ENCODE measurements around the gene ATOSB. TPM values are rescaled to one million over a fixed set of nuclear protein-coding genes. Genes with fewer than 3 reads are reported as not detected.

Gene ATOSB
- total RNA-seq, 1 donor from 2014 or later: 6.8 TPM

GRCh38 chr9:35108461-35108860 lies 7.2 kb downstream of the ATOSB start:
- ATAC-seq (ENCODE audit: low read depth): no peak
- H3K9me3 Mint-ChIP-seq: no peaks in the 10 kb centered on the region
- ChIA-PET POLR2A (no interaction called here), CTCF (no interaction called here)
- no peaks in the 10 kb centered on the region for H3K27me3 Mint-ChIP-seq
- DNase-seq: no peak
- intact Hi-C loops (cut with micrococcal nuclease): no loop called here
- no peak overlapping the region for H3K4me3 Mint-ChIP-seq
- H3K27ac Mint-ChIP-seq: no peak overlapping the region
- TF ChIP-seq, protein P1, sequence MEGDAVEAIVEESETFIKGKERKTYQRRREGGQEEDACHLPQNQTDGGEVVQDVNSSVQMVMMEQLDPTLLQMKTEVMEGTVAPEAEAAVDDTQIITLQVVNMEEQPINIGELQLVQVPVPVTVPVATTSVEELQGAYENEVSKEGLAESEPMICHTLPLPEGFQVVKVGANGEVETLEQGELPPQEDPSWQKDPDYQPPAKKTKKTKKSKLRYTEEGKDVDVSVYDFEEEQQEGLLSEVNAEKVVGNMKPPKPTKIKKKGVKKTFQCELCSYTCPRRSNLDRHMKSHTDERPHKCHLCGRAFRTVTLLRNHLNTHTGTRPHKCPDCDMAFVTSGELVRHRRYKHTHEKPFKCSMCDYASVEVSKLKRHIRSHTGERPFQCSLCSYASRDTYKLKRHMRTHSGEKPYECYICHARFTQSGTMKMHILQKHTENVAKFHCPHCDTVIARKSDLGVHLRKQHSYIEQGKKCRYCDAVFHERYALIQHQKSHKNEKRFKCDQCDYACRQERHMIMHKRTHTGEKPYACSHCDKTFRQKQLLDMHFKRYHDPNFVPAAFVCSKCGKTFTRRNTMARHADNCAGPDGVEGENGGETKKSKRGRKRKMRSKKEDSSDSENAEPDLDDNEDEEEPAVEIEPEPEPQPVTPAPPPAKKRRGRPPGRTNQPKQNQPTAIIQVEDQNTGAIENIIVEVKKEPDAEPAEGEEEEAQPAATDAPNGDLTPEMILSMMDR (IDR thresholded peaks at IDR 0.05): no peak
- H3K36me3 Mint-ChIP-seq (ENCODE audit: low read depth): peaks cover 14% of the 10 kb centered on the region
- H3K4me1 Mint-ChIP-seq: peaks cover 37% of the 10 kb centered on the region

- CTCF ChIA-PET: interaction anchor here (1.2 kb wide), 1 partner anchor 28 kb away, joined by 3 read pairs; the partner anchor contains the start of gene FANCG
- Mint-ChIP-seq H3K4me1 (peaks cover 39% of the 10 kb centered on the region), H3K27ac (no peak overlapping the region), H3K4me3 (no peak overlapping the region), H3K27me3 (no peaks in the 10 kb centered on the region), H3K9me3 (no peaks in the 10 kb centered on the region), H3K36me3 (ENCODE audit: low read depth) (peaks cover 19% of the 10 kb centered on the region)
- POLR2A ChIA-PET: interaction anchor here (1.1 to 1.8 kb wide), 2 partner anchors 28 to 35 kb away, joined by 4 read pairs; partner anchors contain the start of genes FANCG and VCP
- TF ChIP-seq, protein P1 (IDR thresholded peaks at IDR 0.05): no peak
- DNase-seq: no peak
- intact Hi-C loops (cut with micrococcal nuclease): no loop called here
- ATAC-seq (ENCODE audit: low read depth): no peak
These were observed 8.1 kb downstream of the ATOSB start for GRCh38 chr9:35107297-35108290.

DNA sequence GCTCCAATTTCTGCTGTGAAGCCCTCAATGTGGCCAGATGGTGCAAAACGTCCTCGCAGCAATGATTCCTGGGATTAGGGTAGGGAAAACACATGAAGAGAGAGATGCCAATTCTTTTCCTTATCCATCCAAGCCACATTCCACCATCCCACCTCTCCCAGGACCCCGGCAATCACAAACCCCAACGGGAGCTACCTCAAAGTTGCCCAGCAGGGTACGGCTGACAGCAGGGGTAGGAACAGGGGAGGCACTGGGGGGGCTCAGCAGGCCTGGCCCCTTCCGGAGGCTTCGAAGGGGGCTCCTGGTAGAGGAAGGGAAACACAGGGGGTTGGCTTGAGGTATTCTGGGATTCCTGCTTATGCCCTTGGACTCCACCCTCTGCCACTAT lies 9.3 kb downstream of the ATOSB start:
- ChIA-PET POLR2A (interaction anchor here (1.1 to 1.8 kb wide), 3 partner anchors 24 to 34 kb away, joined by 3 to 4 read pairs (median 4); partner anchors contain the start of genes FANCG and VCP), CTCF (interaction anchor here (1.2 to 2.1 kb wide), 2 partner anchors 10 to 27 kb away, joined by 3 to 6 read pairs; partner anchors contain the start of genes FANCG and PIGO)
- intact Hi-C loops (cut with micrococcal nuclease): no loop called here
- H3K27ac Mint-ChIP-seq: peak overlapping the region; percentile 7
- H3K4me3 Mint-ChIP-seq: no peak overlapping the region
- TF ChIP-seq, protein P1 (IDR thresholded peaks at IDR 0.05): no peak
- DNase-seq (no peak), ATAC-seq (ENCODE audit: low read depth) (no peak)
- H3K36me3 Mint-ChIP-seq (ENCODE audit: low read depth): peaks cover 26% of the 10 kb centered on the region
- H3K9me3 Mint-ChIP-seq: no peaks in the 10 kb centered on the region
- H3K4me1 Mint-ChIP-seq: peaks cover 37% of the 10 kb centered on the region
- no peaks in the 10 kb centered on the region for H3K27me3 Mint-ChIP-seq

DNA sequence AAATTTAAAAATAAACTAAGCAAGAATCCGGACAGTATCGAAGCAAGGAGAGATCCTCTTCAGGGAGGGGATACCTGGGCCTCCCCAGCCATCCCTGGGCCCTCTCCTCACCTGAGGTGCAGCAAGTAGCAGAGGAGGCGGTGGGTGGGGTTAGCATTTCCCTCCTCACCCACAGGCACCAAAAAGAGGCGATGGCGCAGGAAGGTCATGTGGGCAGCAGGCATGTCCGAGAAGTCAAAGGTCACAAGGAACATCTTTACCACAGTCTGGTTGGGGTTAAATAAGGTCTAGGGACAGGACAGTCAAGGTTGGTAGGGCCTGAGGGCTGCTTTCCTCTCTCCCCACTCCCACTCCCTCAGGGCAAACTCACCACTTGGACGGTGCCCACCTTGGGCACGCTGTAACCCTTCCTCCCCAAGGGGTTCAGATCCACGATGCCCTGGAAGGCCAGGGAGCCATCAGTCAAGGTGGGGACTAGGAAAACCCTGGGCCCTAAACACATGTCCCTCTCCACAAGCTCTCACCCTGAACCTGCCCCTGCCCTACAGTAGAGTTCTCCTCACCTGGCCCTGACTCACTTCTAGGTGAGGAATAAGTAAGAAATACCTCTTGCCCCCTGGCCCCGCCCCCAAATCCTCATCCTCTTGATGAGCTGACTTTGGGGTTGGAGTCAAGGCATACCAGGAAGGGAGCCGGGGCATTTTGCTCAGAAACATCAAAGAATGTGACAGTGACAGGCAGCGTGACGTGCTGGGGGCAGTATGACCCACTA lies 9.9 kb downstream of the ATOSB start:
- POLR2A ChIA-PET: interaction anchor here (1.2 to 1.8 kb wide), 3 partner anchors 24 to 34 kb away, joined by 3 to 4 read pairs (median 3); partner anchors contain the start of genes FANCG and VCP

More for the DNA sequence above, 9.9 kb downstream of the ATOSB start:
- H3K9me3 Mint-ChIP-seq: no peaks in the 10 kb centered on the region
- DNase-seq: no peak
- intact Hi-C loops (cut with micrococcal nuclease): no loop called here
- TF ChIP-seq, protein P1 (IDR thresholded peaks at IDR 0.05): no peak
- CTCF ChIA-PET: interaction anchor here (2.1 kb wide), 1 partner anchor 9 kb away, joined by 6 read pairs; the partner anchor contains the start of gene PIGO
- H3K27me3 Mint-ChIP-seq: no peaks in the 10 kb centered on the region
- ATAC-seq (ENCODE audit: low read depth): no peak
- H3K4me1 Mint-ChIP-seq: peaks cover 31% of the 10 kb centered on the region
- H3K27ac Mint-ChIP-seq: peak overlapping the region; percentile 7
- peaks cover 31% of the 10 kb centered on the region for H3K36me3 Mint-ChIP-seq (ENCODE audit: low read depth)
- H3K4me3 Mint-ChIP-seq: no peak overlapping the region

All from activated B cell treated with CpG ODN at 0.5 μM for 24 hours (primary cell).